Hepatocyte (in vitro differentiated cells): Measurements from ENCODE around the gene CNST. TPM values are rescaled to one million over a fixed set of nuclear protein-coding genes. Genes with fewer than 3 reads are reported as not detected.
"Not testable (repeated sequence)": the region's sequence is repeated elsewhere in the genome, so short reads cannot be mapped to it uniquely, and the experiment has no call there.

ENCODE experiments used
- DNase-seq: peaks from one replicate; pipeline ENCODE4 v3.0.0-alpha.2; 2016; ENCODE audit warnings: low spot score
- H2AFZ ChIP-seq: fragments of 200-600 bp; sonication (generic); 2 replicates; pipeline ENCODE4 v1.6.0; 2016; ENCODE audit warnings: antibody characterized with exemption, mild to moderate bottlenecking
- H3K27ac ChIP-seq: fragments of 200-600 bp; sonication (generic); 2 replicates; pipeline ENCODE4 v1.5.1; 2016; ENCODE audit warnings: mild to moderate bottlenecking
- H3K27me3 ChIP-seq: fragments of 200-600 bp; sonication (generic); 2 replicates; pipeline ENCODE4 v1.6.1; 2016
- H3K36me3 ChIP-seq: fragments of 200-600 bp; sonication (generic); replicated peaks from 2 replicates; pipeline ENCODE4 v1.5.1; 2016; ENCODE audit warnings: low read depth; ENCODE audit not compliant: insufficient read depth
- H3K4me1 ChIP-seq: fragments of 200-600 bp; sonication (generic); 2 replicates; pipeline ENCODE4 v1.5.1; 2016; ENCODE audit warnings: mild to moderate bottlenecking, moderate library complexity; ENCODE audit not compliant: insufficient read depth
- H3K4me2 ChIP-seq: fragments of 200-600 bp; sonication (generic); 2 replicates; pipeline ENCODE4 v1.6.0; 2016
- H3K4me3 ChIP-seq: fragments of 200-600 bp; sonication (generic); 2 replicates; pipeline ENCODE4 v1.5.1; 2016; ENCODE audit warnings: mild to moderate bottlenecking
- H3K79me2 ChIP-seq: fragments of 200-600 bp; sonication (generic); 2 replicates; pipeline ENCODE4 v1.6.0; 2017; ENCODE audit warnings: mild to moderate bottlenecking
- H3K9me2 ChIP-seq: fragments of 200-600 bp; sonication (generic); replicated peaks from 2 replicates; pipeline ENCODE4 v1.6.0; 2017; ENCODE audit warnings: mild to moderate bottlenecking; ENCODE audit not compliant: insufficient read depth
- H3K9me3 ChIP-seq: fragments of 200-600 bp; sonication (generic); 2 replicates; pipeline ENCODE4 v1.5.1; 2016; ENCODE audit warnings: low read depth, mild to moderate bottlenecking
- H4K20me1 ChIP-seq: fragments of 200-600 bp; sonication (generic); 2 replicates; pipeline ENCODE4 v1.6.0; 2016; ENCODE audit warnings: mild to moderate bottlenecking; ENCODE audit not compliant: insufficient read depth, poor library complexity, severe bottlenecking
- CTCF ChIP-seq: fragments of 200-600 bp; sonication (generic); IDR thresholded peaks from 2 replicates; pipeline ENCODE4 v1.5.1; 2016; ENCODE audit warnings: antibody characterized with exemption, mild to moderate bottlenecking; ENCODE audit not compliant: poor library complexity
- EZH2 ChIP-seq: fragments of 200-600 bp; sonication (generic); IDR thresholded peaks from 2 replicates; pipeline ENCODE4 v1.6.1; 2016; ENCODE audit warnings: antibody characterized with exemption, mild to moderate bottlenecking, borderline replicate concordance
- EZH2phosphoT487 ChIP-seq: fragments of 200-600 bp; sonication (generic); IDR thresholded peaks from one replicate; pipeline ENCODE4 v1.6.1; 2018; ENCODE audit warnings: antibody characterized with exemption, mild to moderate bottlenecking, low read depth, moderate library complexity; ENCODE audit not compliant: unreplicated experiment, severe bottlenecking
- WGBS: methylation state at CpG from one replicate; pipeline ENCODE4 v1.1.6; 2016; ENCODE audit warnings: low lambda C conversion rate; ENCODE audit errors: missing lambda C conversion rate; 5-methylcytosine and 5-hydroxymethylcytosine counted together
- polyA plus RNA-seq: library from polyadenylated mRNA; unstranded; fragments of >200 nt; fragmentation: Nextera tagmentation; extraction: Ambion mirVana; gene quantifications from 2 replicates; pipeline ENCODE4 v1.2.1, GENCODE V29; 2016
- total RNA-seq: library from RNA; depleted of rRNA; stranded (reverse); fragments of >200 nt; gene quantifications from 2 replicates; pipeline ENCODE4 v1.2.3, GENCODE V29; 2014

Gene CNST
- total and polyA plus RNA-seq, 2 experiments from 2014 or later = 7.1 to 16.4 TPM

GRCh38 chr1:246559310-246559709 is 6.9 kb upstream of the CNST start:
- no peak for TF ChIP-seq EZH2
- no peak for TF ChIP-seq CTCF
- no peak for TF ChIP-seq EZH2phosphoT487
- no peaks in the 10 kb centered on the region for H3K9me3 ChIP-seq
- H3K4me1 ChIP-seq = no peaks in the 10 kb centered on the region
- no peaks in the 10 kb centered on the region for H3K36me3 ChIP-seq
- no peaks in the 10 kb centered on the region for H3K27me3 ChIP-seq
- H4K20me1 ChIP-seq = no peaks in the 10 kb centered on the region
- 99% methylated on average over 4 of the region's 4 CpGs for WGBS
- H3K4me3 ChIP-seq = no peak overlapping the region
- H3K9me2 ChIP-seq = no peaks in the 10 kb centered on the region
- no peak overlapping the region for H3K27ac ChIP-seq
- no peak overlapping the region for H2AFZ ChIP-seq
- peaks cover 37% of the 10 kb centered on the region for H3K79me2 ChIP-seq
- no peak for DNase-seq
- H3K4me2 ChIP-seq = no peak overlapping the region

GRCh38 chr1:246560833-246561232 is 5.4 kb upstream of the CNST start:
- H3K4me2 ChIP-seq, H2AFZ ChIP-seq, H3K36me3 ChIP-seq, H3K9me3 ChIP-seq, H3K27ac ChIP-seq, DNase-seq, H3K9me2 ChIP-seq, H4K20me1 ChIP-seq, H3K4me1 ChIP-seq, H3K27me3 ChIP-seq, H3K4me3 ChIP-seq: not testable (repeated sequence)
- H3K79me2 ChIP-seq = peaks cover 51% of the 10 kb centered on the region
- WGBS = 89% methylated on average over 10 of the region's 10 CpGs

GRCh38 chr1:246564839-246565750 is 1.2 kb upstream of the CNST start:
- Histone ChIP-seq H2AFZ (peak overlapping the region; percentile 42), H3K27ac (peak overlapping the region; percentile 54), H3K4me1 (peaks cover 14% of the 10 kb centered on the region), H3K9me2 (no peaks in the 10 kb centered on the region), H3K27me3 (no peaks in the 10 kb centered on the region), H3K79me2 (peaks cover 55% of the 10 kb centered on the region), H3K4me3 (peak overlapping the region; percentile 44), H3K4me2 (peak overlapping the region; percentile 87), H3K36me3 (no peaks in the 10 kb centered on the region), H3K9me3 (no peaks in the 10 kb centered on the region), H4K20me1 (no peaks in the 10 kb centered on the region)
- no peak for DNase-seq
- 48% methylated on average over 33 of the region's 33 CpGs for WGBS
- no peak for TF ChIP-seq EZH2

- no peaks in the 10 kb centered on the region for H3K9me2 ChIP-seq
- peak overlapping the region; percentile 42 for H2AFZ ChIP-seq
- WGBS = 1% methylated on average over 25 of the region's 25 CpGs
- TF ChIP-seq EZH2 (no peak), CTCF (no peak), EZH2phosphoT487 (no peak)
- DNase-seq = no peak
- peak overlapping the region; percentile 87 for H3K4me2 ChIP-seq
- H3K27ac ChIP-seq = peak overlapping the region; percentile 54
- H4K20me1 ChIP-seq = no peaks in the 10 kb centered on the region
- no peaks in the 10 kb centered on the region for H3K9me3 ChIP-seq
- no peaks in the 10 kb centered on the region for H3K36me3 ChIP-seq
- peaks cover 14% of the 10 kb centered on the region for H3K4me1 ChIP-seq
- H3K4me3 ChIP-seq = peak overlapping the region; percentile 44
- peaks cover 58% of the 10 kb centered on the region for H3K79me2 ChIP-seq
- H3K27me3 ChIP-seq = no peaks in the 10 kb centered on the region
These were observed 517 bp upstream of the CNST start for GRCh38 chr1:246565751-246566127.
